Activated gamma-delta T cell treated with anti-CD3 and anti-CD28 coated beads, Interleukin-2, amount 50 U/mL, for 16 hours (primary cell): ENCODE measurements around the gene DNAJB1.

ENCODE experiments used
- DNase-seq: peaks from one replicate; pipeline ENCODE4 v3.0.0-alpha.2; 2020; ENCODE audit warnings: low read depth

DNAJB1 gene

GRCh38 chr19:14496029-14496833, 22.0 kb downstream of the DNAJB1 start, which contains the start of gene GIPC1:
Gene GIPC1, minus strand, starts transcription at chr19:14496127. Its CDS starts 13,151 bp downstream, at chr19:14482976.
- DNase-seq, result peak; percentile 59

GRCh38 chr19:14495672-14496028, 22.5 kb downstream of the DNAJB1 start:
- DNase-seq, result no peak

- no peak for DNase-seq
Measured at GRCh38 chr19:14494910-14495671, 23.1 kb downstream of the DNAJB1 start.

- no peak for DNase-seq
Measured at GRCh38 chr19:14494411-14494810, 23.8 kb downstream of the DNAJB1 start.

- no peak for DNase-seq
Measured at GRCh38 chr19:14492756-14493337, 25.4 kb downstream of the DNAJB1 start.

- no peak for DNase-seq
Measured at GRCh38 chr19:14487370-14488125, 30.6 kb downstream of the DNAJB1 start.

- no peak for DNase-seq
Measured at GRCh38 chr19:14482172-14482941, 35.8 kb downstream of the DNAJB1 start.

GRCh38 chr19:14480700-14481079, 37.5 kb downstream of the DNAJB1 start:
- DNase-seq, result no peak

- peak; percentile 58 for DNase-seq
Measured at GRCh38 chr19:14479975-14480699, 38.1 kb downstream of the DNAJB1 start.

- no peak for DNase-seq
Measured at GRCh38 chr19:14479309-14479974, 38.8 kb downstream of the DNAJB1 start.

- no peak for DNase-seq
Measured at GRCh38 chr19:14478113-14478545, 40.1 kb downstream of the DNAJB1 start.

GRCh38 chr19:14477418-14478112, 40.6 kb downstream of the DNAJB1 start:
- no peak for DNase-seq

GRCh38 chr19:14476673-14477401, 41.4 kb downstream of the DNAJB1 start:
- no peak for DNase-seq

- no peak for DNase-seq
Measured at GRCh38 chr19:14476327-14476672, 41.9 kb downstream of the DNAJB1 start.

- no peak for DNase-seq
Measured at GRCh38 chr19:14475251-14476073, 42.7 kb downstream of the DNAJB1 start, which contains the start of gene PTGER1. Gene PTGER1, minus strand, starts transcription at chr19:14475354. Its CDS starts 1,034 bp downstream, at chr19:14474320.

GRCh38 chr19:14474827-14475226, 43.4 kb downstream of the DNAJB1 start:
- DNase-seq, result no peak

GRCh38 chr19:14473978-14474578, 44.1 kb downstream of the DNAJB1 start:
- no peak for DNase-seq
